Retinal pigment epithelial cell (primary cell): ENCODE measurements around the gene ADAMTS6.

Experiments
- DNase-seq: peaks from one replicate; pipeline ENCODE4 v3.0.0-alpha.2; 2010; ENCODE audit warnings: low read depth
- H3K4me3 ChIP-seq: 2 replicates; pipeline ENCODE4 v1.5.1; 2011; ENCODE audit warnings: mild to moderate bottlenecking, low read length, control low read depth, moderate library complexity
- CTCF ChIP-seq: conservative IDR thresholded peaks from 2 replicates; pipeline ENCODE4 v1.5.1; 2011; ENCODE audit warnings: low read depth, low read length, control low read depth, inconsistent platforms

ADAMTS6 gene

GRCh38 chr5:65355301-65355700 lies 126.4 kb downstream of the ADAMTS6 start:
- no peak for TF ChIP-seq CTCF
- peak; percentile 8 for DNase-seq
- H3K4me3 ChIP-seq = no peak overlapping the region

- no peak overlapping the region for H3K4me3 ChIP-seq
- no peak for DNase-seq
- TF ChIP-seq CTCF = no peak
Measured at GRCh38 chr5:65341835-65342234, 139.9 kb downstream of the ADAMTS6 start.

- DNase-seq = no peak
- TF ChIP-seq CTCF = no peak
- no peak overlapping the region for H3K4me3 ChIP-seq
Measured at GRCh38 chr5:65338606-65339151, 143.0 kb downstream of the ADAMTS6 start.

GRCh38 chr5:65334077-65334476 lies 147.6 kb downstream of the ADAMTS6 start:
- DNase-seq = no peak
- no peak overlapping the region for H3K4me3 ChIP-seq
- TF ChIP-seq CTCF = no peak

- TF ChIP-seq CTCF = no peak
- no peak for DNase-seq
- H3K4me3 ChIP-seq = no peak overlapping the region
Measured at GRCh38 chr5:65332591-65332990, 149.1 kb downstream of the ADAMTS6 start.

- H3K4me3 ChIP-seq = no peak overlapping the region
- TF ChIP-seq CTCF = no peak
- no peak for DNase-seq
Measured at GRCh38 chr5:65329266-65329665, 152.5 kb downstream of the ADAMTS6 start.

- no peak overlapping the region for H3K4me3 ChIP-seq
- no peak for TF ChIP-seq CTCF
- DNase-seq = no peak
Measured at GRCh38 chr5:65327582-65327981, 154.1 kb downstream of the ADAMTS6 start.
